HG02763 (cell line): ENCODE data around the gene PDZD2.
"Not testable (repeated sequence)": the region's sequence is repeated elsewhere in the genome, so short reads cannot be mapped to it uniquely, and the experiment has no call there.

Source experiments
- ATAC-seq: cut with Tn5 transposase; IDR thresholded peaks from one replicate; pipeline ENCODE4 v1.9.1; 2021; ENCODE audit warnings: mild to moderate bottlenecking, moderate library complexity; ENCODE audit not compliant: unreplicated experiment

Gene PDZD2

DNA sequence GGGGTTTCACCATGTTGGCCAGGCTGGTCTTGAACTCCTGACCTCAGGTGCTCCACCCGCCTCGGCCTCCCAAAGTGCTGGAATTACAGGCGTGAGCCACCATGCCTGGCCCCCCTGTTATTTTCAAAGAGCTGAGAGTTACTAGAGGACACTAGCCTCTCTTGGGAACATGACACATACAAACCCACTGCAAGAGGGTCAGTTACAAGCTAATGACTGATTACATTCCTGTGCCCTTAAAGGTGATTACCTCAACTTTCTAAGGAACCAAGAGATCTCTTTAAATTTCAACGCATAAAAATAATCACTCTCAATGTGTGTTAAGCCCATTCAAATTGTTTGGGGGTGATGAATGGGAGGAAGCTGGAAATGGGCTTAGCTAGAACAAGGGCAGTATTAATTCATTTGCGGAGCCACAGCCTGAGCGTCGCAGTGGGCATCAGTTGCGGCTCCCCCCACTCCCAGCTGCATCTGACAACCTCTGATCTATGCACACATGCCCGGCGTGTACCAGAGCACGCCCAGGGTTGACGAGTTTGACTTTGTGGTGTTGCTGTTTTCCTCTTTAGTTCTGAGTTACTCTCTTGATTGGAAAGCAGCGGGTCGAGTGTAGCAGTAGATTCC is 388.3 kb downstream of the PDZD2 start:
- ATAC-seq: no peak

DNA sequence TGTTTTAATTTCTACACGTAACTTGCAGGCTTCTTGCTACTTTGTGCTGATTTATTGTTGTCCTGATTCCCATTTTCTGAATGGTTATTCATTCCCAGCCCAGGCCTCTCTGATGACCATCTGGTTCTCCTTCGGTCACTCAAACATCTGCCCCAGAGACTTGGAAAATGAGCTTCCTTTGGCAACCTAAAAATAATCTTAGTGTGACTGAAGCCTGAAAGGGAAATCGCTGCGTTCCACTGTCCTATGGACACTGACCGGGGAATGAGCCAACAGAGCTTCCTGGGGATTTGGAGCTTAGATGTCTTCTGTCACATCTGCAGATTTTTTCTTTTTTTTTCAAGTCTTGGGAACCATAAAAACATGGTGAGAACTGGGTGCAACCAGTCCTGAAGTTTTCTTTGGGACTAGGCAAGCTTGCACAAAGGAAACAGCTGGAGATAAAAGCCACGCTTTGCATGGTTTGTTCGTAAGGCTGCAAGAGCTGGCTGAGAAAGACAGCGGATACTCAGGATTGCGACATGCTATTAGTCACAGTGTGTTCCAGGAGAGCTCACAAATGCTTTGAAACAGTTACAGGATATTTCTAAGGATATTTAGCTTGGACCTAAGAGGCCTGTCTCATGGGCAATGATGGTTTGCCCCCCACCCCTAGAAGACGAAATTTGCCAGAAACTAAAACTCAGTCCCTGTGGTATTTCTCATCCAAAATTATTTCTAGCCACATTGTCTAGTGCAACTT is 389.0 kb downstream of the PDZD2 start:
- no peak for ATAC-seq

DNA sequence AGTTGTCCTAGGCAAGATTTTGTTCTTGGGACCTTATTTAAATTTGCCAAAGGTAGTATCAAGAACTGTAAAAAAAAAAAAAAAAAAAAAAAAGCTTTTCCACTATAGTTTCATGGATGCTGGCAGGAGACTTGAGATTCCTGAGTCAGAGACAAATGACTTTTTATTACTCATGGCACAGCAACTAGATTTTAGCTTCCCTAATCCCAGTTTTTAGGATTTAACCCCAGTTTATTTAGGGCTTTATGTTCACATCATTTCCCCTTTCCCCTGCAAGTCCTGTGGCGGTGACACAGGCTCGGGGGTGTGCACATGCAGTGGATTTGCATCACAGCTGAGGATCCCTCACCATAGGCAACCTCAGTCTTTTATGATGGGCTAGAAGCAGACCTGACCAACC is 390.3 kb downstream of the PDZD2 start:
- ATAC-seq: no peak

DNA sequence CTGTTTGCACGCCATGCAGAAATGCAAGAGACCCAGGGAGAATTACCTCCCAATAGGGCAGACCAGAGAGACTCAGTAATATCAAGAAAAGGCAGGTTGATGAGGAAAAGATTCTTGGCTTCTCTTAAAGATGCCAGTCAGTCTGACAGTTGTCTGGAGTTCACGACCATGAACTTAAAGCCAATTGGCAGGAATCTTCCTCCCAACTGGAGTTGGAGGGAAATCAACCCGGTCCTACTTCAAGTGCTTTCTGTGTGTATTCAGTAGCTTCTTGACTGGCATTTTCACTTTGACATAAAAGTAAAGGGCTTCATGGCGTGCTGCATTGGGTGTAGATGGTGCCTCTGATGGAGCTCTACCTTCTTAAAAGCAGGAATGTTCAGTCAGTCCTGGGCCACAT is 390.9 kb downstream of the PDZD2 start:
- ATAC-seq: no peak

DNA sequence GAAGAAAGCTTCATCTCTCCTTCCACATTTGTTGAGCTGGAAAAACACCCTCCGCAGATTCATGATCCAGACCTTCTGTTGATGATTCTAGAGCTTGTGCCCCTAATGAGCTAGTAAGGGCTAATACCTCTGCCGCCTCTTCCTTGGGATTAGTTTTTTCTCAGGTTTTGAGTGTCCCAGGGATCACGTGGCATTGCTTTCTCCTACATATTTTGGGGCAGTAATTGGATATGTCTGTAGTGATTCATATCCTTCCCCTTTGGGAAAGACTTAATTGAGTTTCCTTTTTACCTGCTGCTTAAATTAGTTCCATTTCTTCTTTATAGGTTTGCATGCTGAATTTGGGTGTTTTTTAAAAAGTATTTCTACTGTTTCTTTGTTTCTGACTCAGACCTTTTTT is 391.3 kb downstream of the PDZD2 start:
- ATAC-seq: no peak

DNA sequence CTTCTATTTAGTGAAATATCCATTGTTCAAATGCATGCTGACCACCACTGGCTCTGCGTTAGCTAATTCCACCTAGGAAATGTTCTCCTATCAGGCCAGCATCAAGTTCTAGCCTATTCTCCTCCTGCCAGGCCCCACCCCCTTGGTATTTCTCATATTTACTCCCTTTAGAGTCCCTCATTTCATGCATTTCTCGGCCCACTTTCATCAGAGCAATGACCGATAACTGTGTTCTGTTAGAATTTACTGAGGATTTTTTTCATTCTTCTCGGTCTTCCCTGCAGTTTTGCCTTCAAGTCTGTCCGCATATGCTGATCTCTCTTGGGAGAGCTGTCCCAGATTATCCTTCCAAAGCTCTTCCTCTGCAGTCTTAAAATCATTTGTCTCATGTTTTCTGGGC is 391.8 kb downstream of the PDZD2 start:
- ATAC-seq: no peak

DNA sequence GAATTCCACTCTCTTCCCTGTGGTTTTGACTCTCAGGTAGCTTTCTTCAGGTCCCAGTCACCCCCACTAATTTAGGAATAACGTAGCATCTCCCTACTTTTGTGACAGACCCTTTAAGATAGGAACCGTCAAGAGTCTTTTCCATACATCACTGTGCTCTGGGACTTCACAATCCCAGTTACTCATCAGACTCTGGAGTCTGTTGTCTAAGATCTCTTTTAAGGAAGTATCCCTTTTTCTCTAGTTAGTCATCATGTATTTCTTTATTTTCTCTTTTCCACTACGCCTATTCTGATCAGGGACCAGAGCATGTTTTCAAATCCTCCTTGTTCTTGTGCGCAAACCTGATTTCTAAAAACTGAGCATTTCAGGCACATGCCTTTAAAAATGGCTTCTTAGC is 392.2 kb downstream of the PDZD2 start:
- ATAC-seq: no peak

DNA sequence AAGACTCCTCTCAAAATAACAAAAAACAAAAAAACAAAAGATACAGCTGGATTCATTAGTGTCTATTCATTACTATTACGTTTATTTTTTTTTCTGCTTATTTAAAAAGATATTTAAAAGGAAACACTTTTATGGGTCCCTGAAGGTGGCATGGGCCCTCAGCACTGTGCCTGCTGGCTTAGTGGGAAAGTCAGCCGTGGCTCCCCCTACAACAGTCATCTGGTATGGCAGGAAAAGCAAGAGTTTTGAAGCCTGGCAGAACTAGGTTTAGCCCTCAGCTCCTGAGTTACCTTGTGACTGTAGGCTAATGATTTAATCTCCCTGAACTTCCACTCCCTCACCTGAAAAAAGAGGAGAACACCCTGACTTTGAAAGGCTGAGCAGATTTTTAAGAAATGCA is 399.6 kb downstream of the PDZD2 start:
- ATAC-seq: no peak

DNA sequence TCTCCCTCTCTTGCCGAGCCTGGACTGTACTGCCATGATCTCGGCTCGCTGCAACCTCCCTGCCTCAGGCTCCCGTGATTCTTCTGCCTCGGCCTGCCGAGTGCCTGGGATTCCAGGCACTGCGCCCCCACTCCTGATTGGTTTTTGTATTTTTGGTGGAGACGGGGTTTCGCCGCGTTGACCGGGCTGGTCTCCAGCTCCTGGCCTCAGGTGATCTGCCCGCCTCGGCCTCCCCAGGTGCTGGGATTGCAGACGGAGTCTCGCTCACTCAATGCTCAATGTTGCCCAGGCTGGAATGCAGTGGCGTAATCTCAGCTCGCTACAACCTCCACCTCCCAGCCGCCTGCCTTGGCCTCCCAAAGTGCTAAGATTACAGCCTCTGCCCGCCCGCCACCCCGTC is 400.2 kb downstream of the PDZD2 start:
- not testable (repeated sequence) for ATAC-seq

DNA sequence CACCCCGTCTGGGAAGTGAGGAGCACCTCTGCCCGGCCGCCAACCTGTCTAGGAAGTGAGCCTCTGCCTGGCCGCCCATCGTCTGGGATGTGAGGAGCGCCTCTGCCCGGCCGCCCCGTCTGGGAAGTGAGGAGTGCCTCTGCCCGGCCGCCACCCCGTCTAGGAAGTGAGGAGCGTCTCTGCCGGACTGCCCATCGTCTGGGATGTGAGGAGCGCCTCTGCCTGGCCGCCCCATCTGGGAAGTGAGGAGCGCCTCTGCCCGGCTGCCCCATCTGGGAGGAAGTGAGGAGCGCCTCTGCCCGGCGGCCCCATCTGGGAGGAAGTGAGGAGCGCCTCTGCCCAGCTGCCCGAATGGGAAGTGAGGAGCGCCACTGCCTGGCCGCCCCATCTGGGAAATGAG is 400.7 kb downstream of the PDZD2 start:
- ATAC-seq: not testable (repeated sequence)

DNA sequence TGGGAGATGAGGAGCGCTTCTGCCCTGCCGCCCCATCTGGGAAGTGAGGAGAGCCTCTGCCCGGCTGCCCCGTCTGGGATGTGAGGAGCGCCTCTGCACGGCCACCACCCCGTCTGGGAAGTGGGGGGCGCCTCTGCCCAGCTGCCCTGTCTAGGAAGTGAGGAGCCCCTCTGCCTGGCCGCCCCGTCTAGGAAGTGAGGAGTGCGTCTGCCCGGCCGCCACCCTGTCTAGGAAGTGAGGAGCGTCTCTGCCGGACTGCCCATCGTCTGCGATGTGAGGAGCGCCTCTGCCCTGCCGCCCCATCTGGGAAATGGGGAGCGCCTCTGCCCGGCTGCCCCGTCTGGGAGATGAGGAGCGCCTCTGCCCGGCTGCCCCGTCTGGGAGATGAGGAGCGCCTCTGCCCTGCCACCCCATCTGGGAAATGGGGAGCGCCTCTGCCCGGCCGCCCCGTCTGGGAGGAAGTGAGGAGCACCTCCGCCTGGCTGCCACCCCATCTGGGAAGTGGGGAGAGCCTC is 401.3 kb downstream of the PDZD2 start:
- ATAC-seq: not testable (repeated sequence)

DNA sequence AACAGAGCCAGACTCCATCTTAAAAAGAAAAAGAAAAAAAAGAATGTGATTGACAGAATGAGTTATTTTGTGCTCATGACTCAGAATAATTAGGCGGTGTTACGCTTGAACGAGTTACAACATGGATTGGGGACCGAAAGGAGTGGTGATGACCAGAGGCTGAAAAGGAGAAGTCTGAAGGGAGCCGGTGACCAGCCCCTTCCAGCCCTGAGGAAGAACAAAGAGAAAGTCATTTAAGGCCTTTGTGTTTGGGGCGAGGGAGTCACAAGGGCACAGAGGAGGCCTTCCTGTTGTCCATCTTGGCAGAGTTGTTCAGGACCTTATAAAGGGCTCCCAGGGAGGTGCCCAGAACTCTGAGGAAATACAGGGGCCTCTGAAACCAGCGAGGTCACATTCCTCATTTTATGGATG is 403.6 kb downstream of the PDZD2 start:
- no peak for ATAC-seq

DNA sequence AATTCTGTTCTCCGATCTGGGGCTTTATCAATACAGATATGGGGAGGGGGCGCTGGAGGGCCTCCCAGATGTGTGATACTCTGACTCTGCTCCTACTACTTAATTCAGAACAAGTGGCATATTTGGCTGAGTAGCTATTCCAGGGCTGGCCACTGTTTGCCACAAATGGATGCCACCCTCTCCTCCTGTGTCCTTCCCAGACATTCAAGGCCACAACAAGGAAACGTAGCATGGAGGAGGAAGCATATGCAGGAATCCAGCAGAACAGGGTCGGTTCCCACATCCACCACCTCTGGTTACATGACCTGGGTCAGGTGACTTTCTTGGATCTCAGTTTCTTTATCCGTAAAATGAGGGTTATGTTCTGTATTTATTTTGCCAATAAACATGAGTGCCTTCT is 404.2 kb downstream of the PDZD2 start:
- no peak for ATAC-seq

DNA sequence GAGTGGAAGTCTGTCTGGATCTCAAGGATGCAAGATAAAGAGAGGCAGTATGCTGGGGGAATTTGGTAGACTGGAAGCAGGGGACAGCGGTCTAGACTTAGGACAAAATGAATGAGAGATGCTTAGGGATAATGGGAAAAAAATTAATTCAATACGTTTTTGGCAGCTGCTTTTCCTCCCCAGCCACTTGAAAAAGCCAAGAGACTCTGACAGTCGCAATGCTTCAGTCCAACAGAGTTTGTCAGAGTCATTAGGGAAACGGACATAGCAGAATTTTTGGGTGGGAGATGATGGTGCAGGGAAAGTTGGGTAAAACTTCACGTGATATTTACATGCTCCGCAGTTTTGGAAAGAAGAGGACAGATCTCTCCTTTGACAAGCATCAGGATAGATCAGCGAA is 405.5 kb downstream of the PDZD2 start:
- ATAC-seq: no peak

DNA sequence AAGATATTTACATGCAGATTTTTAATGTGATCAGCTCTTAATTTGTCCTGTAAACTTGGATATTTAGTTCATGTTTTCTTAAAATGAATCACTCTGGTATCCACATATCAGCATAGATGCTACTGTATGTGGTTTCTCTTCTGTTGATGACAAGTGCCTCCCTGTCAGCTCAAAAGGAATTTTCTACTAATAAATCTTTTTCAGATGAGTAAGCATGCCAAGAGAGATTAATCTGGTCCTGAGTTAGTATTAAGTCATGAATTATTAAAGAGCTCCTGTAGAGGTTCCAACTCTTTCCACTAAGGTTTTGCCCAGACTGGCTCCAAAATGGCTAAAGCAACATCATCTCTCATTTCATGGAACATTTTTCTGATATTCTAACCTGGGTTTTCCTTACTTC is 406.0 kb downstream of the PDZD2 start:
- no peak for ATAC-seq

DNA sequence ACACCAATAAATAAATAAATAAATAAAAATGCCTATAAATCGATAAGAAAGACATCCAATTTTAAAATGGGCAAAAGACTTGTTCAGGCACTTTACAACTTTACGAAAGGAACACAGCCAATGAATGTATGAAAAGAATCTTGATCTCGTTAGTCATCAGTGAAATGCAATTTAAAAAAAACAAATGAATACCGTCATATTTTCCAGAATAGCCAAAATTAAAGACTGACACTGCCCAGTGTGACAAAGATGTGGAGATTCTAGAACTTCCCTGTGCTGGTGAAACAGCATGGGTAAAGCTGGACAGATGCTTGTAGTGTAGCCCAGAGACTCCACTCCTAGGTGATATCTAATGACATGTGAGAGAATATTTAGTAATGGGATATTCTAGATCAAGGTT is 408.1 kb downstream of the PDZD2 start:
- ATAC-seq: no peak

DNA sequence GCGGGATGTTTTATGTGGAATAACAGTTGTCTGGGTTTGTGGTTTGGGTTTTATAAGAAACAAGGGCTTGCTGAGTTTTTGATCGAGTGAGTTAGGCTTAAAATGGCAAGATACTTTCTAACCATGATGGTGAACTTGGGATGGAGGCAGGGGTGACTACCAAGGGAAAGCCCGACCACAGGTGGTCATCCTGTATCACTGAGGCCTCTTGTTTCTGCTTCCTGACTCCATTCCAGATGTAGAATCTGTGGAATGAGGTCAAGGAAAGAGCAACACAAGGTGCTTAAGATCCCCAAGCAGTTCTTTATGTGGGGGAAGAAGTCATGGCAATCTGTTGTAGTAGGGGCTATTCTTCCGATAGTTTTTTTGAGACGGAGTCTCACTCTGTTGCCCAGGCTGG is 412.9 kb downstream of the PDZD2 start:
- ATAC-seq: no peak

DNA sequence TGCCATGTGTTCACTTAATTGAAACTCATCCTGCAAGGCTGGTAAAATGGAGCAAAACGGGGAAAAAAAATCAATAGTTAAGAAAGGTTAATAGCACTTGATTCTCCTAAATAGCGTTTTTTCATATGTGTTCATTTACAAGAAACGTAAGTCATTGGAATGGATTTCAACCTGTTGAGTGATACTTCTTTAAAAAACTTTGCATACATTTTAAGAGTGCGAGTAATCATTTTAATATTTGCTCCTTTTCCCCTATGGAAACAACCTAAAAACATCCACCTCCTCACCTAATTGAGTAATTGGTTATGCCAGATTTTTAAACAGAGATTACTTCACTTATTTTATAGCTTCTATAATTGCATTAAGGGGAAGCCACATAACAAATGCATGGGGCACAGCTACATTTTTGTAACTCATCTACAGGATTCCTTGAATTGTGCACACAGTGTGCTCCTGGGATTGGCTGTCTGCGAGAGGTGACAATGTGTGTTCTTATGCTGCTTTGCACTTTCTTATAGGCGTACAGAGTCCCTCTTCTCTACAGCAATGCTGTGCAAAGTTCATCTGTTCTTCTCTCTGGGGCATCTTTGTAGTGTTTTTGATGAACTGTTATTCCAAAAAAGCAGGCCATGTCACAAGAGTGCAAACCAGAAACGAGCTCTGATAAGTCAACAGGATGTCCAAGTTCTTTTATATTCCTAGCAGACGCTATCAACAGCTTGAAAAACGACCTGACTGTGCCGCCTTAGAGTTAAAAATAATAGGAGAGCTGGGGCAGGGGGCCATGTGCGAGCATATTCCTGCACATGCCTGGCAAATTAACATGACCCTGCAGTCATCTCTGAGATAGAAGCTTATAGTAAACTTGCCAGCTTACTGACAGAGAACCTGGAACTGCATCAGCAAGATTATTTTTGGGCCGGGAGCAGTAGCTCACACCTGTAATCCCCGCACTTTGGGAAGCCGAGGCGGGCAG is 417.2 kb downstream of the PDZD2 start:
- no peak for ATAC-seq

DNA sequence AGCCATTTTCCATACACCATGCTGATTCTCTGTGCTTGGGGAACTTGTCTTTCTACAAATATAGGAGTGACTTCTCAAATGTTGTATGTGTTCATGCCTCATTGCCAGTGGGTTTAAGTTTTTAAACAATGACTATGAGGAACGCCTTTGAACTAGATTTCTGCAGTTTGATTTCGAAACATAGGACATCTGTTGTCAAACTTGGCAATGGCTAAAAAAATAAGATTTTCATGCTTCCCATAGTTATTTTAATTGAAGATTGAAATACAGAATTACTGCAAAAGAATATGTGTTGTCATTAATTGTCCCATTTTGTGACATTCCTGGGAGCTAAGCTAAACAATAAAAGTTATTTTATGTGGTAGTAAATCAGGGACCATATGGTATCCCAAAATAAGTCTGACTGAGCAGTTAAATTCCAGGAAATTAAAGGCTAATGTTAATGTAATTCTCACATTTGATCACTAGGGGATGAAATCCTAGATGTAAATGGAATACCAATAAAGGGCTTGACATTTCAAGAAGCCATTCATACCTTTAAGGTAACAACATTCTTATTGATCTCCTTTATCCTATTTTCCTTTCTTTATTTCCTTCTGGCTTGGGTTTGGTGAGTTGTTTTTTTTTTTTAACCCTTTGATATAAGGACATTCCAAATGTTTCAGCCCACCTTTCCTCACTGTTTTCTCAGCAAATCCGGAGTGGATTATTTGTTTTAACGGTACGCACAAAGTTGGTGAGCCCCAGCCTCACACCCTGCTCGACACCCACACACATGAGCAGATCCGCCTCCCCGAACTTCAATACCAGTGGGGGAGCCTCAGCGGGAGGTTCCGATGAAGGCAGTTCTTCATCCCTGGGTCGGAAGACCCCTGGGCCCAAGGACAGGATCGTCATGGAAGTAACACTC is 418.5 kb downstream of the PDZD2 start:
- no peak for ATAC-seq

DNA sequence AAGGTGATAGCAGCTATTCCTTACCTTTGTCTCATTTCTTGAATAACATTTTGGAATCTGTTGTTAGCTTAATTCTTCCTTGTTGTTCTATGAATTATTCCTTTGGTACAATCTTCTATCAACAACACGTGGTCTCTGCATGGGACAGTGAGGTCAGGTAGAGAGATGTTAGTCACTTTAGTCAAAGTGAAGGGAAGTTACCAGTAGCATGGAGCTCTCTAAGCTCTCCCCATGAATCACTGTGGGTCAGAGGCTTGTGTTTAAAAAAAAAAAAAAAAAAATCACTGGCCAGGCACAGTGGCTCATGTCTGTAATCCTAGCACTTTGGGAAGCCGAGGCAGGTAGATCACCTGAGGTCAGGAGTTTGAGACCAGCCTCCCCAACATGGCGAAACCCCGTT is 419.2 kb downstream of the PDZD2 start:
- no peak for ATAC-seq
